Activated CD4-positive, CD25-positive, alpha-beta regulatory T cell treated with anti-CD3 and anti-CD28 coated beads, Interleukin-2, amount 50 U/mL, for 72 hours (primary cell): ENCODE data around the gene TRA2B.
A peak's percentile ranks its signal among the peaks of the same experiment; 100 is the strongest.

Experiments
- DNase-seq: peaks from one replicate; pipeline ENCODE4 v3.0.0; 2021

The TRA2B gene

DNA sequence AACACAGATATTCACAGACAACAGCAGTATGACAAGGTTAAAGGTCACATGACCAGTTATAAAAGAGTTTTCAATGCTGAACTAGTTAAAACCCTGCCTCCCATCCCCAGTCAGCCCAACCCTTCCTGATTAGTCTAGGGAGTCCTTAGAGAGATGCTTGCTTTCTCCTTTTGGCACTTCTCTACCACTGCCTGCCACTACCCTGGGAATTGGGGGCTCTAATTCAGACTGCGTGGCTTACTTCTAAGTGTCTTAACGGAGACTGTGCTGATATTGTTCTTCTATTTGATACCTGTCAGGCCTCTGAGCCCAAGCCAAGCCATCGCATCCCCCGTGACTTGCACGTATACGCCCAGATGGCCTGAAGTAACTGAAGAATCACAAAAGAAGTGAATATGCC is 11.7 kb upstream of the TRA2B start:
- DNase-seq: no peak

DNA sequence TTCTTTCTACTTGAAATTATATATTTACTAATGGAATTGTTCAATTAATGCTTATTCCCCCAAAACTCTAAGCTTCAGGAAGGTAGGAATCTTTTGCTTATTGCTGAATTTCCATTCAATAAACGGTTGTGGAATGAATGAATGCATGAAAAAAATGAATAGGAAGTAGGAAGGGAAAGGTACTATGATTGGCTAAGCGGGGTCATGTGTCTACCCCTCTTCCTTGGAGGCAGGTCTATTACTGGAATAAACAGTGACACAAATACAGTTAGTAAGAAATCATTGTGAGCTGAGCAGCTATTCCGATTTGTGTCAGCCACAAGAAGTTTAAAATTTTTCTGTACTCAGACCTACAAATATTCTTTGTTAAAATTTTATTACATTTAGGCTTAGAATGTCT is 10.5 kb upstream of the TRA2B start:
- no peak for DNase-seq

DNA sequence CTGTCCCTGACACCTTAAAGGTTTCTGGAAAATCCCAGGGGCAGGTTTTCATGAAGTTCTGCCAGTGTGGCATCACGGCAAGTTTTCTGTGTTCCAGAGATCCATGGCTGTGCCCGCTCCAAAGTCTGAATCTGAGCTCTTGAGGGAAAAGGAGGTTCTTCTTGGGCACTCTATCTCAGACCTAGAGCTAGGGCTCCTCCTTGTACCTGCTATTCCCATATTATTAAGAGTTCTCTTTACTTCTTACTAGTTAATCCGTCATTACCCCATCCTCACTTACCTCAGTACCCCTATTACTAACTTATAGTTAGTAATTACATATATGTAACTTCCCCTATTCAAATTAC is 5.9 kb upstream of the TRA2B start:
- DNase-seq: no peak

DNA sequence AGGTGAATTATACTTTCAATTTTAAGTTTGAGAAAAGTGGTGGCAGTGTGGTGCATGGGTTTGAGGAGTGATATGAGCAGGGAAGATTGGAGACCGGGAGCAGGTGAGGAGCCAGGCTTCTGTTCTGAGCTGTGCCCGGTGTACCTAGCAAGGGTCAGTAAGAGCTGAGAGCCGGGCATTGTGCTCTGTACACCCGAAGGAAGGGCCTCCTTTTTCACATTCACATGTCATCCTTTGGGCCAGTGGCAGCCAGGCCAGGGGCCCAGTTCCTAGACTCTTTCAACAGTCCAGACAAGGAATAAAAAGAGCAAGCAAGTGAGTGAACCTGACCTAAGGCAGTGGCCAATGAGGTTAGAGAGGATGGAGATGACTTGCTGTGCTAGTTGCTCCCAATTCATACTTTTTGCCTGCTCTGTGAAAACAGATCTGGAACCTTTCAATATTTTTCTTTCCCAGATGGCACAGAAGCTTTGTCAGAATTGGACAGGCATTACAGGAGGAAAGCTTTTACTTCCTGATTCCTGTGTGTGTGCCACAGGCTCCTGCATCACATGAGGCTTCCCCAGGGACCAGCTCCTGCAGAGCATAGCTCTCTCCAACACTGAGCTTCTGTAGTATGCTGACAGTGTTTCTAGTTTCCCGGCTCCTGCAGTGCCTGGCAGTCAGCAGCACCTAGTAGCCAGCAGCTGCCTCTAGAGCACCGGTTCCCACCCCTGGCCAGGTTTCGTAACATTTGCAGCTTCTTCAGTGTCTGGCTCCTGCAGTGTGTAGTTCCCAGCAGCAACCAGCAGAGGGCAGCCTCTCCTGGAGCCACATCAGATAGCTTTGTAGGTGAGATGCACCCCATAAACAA is 5.3 kb upstream of the TRA2B start:
- peak; percentile 82 for DNase-seq

DNA sequence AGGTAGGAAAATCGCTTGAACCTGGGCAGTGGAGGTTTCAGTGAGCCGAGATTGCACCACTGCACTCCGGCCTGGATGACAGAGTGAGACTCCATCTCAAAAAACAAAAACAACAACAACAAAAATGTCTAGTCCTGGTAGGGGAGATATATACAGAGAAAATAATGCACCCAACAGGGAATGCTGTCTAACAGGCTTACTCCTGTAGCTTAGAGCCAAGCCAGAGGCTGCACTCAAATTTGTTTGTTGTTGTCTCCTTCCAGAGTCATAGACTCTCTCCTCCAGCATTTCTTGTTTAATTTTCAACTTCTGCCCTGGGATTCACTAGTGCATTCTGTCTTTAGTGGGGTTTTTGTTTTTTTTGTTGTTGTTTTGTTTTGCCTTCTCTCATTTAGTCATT is 4.6 kb upstream of the TRA2B start:
- no peak for DNase-seq

DNA sequence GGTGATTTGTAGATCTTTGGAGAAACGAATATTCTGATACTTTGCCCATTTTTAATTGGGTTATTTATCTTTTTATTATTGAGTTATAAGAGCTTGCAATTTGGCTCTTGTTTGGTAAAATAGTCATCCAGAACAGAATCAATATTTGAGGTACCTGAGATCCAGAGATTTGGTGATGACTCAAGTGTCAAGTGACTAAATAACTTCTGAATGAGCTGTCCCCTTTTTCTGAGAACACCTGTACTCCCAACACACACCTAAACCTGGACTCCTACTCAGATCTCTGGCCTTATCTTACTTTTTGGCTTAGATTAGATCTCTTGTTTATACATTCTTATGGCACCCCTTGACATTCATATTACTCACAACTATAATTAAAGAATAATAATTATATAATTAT is 3.1 kb upstream of the TRA2B start:
- DNase-seq: no peak

DNA sequence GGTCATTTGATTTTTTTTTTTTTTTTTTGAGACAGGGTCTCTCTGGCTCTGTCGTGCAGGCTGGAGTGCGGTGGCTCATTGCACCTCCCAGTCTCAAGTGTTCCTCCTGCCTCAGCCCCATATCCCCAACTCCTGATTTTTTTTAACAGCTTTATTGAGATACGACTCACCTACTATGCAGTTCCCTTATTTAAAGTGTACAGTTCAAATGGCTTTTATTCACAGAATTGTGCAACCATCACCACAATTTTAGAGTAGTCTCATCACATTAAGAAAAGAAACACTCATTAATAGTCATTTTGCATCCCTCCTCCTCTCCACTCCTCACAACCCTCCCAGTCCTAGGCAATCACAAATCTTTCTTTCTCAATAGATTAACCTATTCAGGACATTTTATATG is 1.9 kb upstream of the TRA2B start:
- DNase-seq: no peak

DNA sequence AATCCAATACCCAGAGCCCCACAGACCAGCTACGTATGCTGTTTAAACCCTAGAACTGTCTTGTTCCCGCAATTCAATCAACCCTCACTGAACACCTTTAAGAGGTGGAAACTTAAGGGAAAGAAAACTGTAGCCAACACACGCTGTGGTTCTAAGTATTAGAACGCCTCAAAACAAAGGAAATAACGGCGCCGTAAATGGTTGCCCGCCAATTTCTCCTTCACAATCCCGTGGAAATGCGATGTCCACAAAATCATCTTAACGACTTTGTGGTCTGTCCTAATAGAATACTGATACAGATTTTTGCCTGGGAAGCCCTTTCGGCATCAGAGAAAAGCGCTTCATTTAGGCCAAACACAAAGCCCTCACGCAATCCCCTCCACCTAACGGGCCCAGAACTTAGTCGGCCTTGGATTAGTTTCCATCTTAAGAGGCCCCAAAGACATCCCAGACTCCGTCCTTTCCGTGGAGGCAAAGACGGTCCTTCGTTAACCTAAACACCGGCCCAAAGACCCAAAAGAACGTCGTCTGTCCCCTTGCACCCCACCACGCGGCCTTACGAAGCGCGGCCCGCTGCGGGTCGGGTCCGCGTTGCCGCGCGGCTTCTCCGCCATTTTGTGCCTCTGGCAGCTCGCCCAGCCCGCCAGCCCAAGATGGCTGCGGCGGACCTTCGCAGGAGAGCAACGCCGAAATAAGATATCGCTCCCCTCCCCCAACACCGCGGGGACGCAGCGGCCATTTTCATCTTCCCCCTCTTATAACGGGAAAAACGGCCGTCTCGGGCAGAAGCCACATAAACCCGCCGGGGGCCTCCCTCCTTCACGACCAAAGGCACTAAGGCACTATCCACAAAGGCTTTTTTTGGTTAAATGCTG is 763 bp downstream of the TRA2B start:
- peak; percentile 87 for DNase-seq

DNA sequence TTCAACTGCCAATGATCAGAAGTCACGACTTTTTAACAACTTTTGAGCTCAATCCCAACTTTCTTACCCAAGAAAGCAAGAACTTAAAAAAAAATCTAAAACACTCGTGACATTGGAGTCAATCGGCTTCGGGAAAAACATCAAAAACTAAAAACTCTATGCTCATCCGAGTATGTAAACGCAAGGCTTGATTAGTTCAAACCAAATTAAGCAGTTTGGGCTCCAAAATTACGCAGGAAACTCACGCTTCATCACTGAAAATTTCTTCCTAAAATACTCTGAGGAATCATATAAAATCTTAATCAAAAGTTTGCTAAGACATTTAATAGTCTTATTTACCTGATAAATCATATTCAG is 1.6 kb downstream of the TRA2B start:
- DNase-seq: no peak

DNA sequence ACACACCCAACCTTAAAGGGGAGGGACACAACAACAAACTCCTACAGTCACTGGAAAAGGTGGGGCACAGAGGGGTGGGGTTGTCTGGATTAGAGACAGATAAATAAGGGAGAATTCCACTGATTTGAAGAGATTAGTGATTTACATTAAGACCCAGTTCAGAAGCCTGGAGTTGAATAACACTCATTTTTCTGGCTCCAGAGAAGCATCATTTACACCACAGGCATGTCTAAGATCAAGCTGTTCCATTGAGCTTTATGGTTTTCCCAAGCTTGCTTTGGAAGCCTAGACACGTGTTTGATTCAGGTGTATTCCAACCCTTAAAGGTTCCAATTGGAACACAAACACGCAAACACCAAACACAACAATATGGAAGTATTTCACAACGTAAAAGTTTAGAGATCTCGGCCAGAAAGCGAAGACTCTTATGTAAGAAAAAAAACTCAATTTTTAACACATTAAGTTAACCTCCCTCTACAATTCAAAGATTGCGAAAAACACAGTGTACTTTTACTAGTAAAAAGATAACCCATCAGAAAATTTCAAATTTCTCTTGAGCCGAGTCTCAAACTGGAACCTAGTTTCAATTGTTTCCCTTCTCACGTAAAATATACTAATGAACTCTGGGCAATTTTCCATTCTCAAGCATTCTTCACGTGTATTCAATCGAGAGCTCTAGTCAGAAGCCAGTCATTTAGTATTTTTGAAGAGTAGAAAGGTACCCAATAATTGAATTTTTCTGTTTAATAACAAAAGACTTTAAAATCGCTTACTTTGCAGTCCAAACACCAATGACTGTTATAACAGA is 2.1 kb downstream of the TRA2B start:
- DNase-seq: no peak

DNA sequence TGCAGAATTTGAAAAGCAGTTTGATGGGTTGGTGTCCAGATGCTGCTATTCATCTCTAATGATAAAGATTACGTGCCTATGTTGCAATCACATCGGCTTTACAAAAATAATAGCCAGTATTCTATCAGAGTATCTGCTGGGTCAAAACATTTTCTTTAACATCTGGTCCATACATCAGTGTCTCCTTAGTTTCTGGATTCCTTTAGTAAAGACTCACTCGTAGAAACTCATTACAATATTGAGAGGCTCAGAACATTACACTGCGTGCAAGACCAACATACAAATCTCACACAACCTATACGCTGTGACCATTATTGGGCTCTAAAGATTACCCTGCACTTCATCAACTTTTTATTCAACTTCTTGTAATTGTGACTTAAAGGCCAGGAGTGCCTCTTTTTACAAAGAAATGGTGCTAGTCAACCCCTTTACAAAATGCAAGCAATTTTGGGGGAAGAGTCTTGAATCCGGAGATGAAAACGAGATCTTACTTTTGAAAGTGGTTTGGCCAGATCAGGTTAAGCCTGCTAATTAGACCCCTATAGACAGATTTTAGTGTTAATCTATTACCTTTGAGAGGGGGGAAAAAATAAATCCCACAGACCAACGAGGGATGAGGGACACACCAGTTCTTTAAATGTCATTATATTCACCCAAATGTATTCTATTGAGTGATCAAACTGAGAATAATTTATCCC is 2.9 kb downstream of the TRA2B start:
- no peak for DNase-seq

DNA sequence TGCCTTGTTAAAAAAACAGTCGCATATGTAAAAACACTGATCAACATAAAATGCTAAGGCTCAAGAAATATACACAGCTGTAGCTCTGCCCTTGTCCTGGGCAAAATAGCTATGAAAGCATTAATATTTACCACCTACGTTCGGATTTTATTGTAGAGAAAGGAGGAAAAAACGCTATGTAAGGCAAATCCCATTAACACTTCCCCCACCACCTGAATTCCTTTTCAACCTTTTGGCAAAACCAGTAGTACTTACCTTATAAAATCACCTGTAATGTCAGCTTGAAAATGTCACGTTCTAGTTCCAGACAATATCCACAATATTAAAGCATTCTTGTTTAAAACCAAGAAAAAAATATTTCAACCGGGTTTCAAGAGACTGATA is 3.6 kb downstream of the TRA2B start:
- DNase-seq: no peak

DNA sequence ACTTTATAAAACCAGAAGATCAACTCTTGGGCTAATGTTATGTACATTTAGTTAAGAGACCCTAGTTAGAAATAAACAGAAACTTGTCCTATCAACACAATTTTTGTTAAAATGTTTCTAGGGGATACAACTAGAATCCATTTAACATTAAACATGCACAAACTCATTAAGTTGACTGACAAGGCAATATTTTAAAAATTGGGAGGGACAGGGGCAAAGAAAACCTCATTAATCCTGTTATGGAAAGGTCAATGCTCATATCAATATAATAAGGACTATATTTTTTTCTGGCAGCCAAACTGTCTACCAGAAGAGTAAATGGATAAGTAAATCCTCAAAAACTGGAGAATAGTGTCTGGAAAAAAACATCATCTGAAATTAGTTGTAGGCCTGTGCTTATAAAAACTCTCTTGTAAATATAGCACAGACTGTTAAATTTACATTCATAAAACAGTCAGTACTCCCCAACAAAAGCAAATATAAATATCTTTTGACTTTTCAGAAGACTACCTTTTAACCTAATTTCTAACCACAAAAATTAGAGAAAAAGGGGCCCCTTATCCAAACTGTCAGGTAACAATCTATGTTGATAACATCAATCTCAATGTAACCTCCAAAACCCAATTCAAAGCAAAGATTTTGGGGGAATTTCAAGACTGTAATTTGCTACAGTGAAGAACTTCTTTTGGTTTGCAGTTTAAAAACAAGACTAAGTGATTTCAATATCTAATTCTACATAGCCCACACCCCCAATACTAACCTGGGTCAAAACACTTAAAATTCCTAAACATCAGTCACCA is 4.2 kb downstream of the TRA2B start:
- no peak for DNase-seq

DNA sequence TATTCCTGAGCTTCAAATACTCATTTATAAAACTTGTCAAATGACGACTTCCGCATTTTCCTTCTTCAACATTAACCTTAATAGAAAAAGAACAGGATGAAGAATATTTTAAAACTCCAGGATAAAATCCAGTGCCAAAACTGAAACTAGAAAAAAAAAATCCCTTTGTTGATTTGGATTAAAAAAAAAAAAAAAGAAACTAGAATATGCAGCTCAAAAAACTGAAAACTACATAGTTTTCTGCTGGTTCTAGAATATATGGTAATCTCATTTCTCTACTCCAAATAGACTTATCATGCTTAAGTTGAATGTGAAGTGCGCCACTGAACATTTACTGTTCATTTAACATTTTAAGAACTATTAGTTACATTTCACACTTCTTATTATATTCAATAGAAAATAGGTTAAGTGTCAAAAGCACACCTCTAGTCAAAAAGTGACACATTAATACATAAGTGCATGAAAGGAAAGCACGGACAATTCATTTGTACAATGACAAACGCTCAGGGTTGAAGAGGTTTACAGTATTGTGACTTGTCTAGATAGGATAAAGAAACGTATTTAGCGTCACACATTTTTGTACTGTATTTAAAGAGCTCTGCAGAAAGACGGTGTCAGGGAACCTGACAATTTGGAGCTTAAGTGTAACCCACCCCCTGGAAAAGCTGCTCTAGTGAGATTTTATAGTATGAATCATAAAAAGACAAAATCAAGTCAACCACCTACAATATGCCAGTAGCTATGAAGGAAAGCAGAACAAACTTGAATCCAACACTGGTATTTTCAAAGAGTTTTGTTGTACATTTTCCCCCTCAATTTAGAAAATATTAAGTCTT is 5.8 kb downstream of the TRA2B start:
- no peak for DNase-seq

DNA sequence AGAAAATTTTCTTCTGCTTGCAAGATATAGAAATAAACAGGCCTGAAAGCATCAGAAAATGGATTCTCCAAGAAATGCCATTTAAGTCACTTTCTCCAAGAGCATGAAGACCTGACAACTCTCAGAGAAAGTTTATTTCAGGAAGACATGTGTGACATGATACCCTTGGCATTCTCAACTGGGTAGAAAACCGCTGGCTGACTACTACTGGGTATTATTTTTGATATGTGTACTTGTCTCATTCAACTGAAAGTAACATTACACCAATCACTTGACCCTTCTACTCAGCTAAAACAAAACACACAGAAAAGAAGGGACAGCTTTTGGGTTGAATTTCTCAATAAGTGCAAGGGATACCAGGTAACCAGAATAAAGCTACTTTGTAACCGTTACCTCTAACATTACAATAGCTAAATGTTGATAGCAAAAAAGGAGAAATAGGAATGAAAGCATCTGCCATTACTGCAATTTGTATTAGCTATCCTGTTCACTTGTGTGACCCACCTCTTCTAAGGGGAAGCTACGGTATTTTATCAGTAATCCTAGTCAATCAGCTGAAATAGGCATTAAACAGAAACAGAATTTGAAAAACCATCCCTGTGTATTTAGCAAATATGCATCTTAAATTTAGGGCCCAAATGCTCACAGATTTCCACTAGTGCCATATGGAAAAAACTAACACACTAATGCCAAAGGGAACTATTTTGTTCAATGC is 7.3 kb downstream of the TRA2B start:
- no peak for DNase-seq

DNA sequence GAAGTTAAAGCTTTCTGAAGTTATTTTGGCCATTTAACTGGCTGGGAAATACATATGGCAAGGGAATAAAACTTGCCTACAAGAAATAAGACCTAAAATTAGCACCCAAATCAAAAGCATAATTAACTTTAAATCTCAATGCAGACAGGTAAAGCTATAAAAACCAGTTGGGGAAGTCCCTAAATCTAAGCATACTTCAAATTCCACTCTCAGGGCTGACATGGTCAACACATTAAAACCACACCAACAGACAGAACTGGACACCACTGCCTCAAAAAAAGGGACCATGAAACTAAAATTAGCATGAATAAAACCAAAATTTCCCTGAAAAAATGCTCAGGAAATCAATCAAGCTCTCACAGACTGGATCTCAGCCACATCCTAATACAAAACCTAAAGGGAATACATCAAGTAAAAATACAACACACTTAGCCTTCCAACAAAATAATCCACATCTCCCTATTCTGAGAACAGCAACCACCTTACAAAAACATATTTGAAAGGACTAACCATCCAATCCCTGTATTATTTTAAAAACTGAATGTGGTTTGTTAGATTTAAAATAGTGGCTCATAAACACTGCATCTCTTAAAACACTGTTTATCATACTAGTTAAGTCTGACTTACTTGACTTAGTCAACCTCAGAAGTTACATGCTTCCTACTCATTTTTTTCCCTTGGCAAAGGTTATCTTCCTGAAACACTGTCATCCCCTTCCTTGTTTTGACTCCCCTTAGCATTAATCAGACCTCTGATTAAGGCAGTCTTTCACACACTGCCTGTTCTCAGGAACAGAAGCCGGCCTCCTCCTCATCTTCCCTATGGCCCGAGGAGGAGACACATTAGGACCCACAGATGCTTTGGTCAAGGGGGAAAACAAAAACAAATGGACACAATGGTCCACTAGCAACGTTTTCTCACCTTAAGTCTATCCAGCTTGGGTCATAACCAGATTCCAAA is 8.3 kb downstream of the TRA2B start:
- no peak for DNase-seq

DNA sequence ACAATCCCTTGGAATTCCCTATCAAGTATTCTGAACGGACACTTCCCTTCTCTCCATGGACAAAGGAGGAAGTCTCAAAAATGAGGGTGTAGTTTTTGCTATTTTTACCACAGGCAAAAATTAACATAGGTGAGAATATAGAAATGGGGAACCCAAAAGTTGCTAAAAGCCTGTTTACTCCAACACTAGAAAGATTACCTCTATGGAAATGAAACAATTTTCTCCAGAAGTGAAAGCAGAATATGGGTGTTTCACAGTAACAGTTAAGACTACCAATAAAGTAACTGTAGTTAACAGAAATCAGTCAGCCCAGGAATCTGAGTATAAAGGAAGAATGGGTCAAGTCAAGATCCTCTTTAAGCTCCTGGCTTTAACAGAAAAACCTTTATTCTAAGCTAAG is 9.3 kb downstream of the TRA2B start:
- no peak for DNase-seq

DNA sequence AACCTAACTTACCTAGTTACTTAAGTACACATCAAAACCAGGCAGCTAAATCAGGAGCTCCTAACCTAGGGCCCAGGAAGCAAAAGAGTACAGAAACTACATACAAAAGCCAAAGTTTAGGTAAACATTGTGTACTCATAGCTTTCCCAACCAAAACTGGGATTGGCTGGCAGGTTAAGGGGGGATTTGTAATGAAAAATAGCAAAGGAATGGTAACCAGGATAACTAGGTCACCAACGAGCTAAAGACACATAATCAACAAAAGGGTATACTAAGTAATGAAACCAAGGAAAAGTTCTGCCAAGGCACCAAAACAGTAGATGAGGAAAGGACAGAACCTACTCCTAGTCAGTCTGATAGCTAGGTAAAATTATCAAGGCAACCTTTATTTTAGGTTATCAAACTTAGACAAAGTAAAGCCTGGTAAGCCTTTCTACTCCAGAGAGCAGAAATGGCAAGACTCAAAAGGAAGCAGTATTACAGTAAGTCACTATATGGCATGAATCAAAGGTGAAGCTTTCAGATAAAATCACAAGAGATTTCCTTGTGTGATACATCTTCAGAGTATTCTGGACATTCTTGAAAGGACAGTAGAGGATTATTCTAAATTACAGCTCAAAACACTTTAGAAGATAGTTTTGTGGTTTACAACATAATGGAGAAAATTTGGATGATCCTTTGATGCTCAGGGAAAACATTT is 10.2 kb downstream of the TRA2B start:
- no peak for DNase-seq

DNA sequence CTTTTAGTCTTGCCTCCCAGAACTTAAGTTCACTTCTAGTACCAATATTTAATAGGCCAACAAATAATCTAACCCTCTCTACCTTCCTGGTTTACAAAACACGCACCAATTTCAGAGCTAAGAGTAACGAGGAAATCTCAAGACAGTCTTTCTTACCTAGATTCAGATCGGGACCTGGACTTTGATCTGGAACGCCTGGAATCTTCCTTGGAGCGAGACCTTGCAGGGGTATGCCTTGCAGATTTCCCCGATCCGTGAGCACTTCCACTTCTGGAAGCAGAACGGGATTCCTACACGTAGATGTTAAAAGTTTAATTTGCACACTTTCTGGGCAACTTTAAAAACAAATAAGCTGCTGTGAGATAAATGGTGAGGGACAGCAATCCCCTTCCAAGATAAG is 11.4 kb downstream of the TRA2B start:
- DNase-seq: no peak
